ENCODE results near the gene TRAF6. TPM values are rescaled to one million over a fixed set of nuclear protein-coding genes. Genes with fewer than 3 reads are reported as not detected.
A peak's percentile ranks its signal among the peaks of the same experiment; 100 is the strongest.

The TRAF6 gene
- total RNA-seq, 5 donors from 2014 or later (not counting 1 experiment from before 2014, with no cell fraction given) = 17.3 to 26.0 (median 19.4) TPM

GRCh38 chr11:36465449-36466163 lies 44.5 kb downstream of the TRAF6 start:
- Mint-ChIP-seq H3K27me3 (peaks cover 0 to 3% of the 10 kb centered on the region in 2 donors), H3K4me3 (no peak overlapping the region), H3K4me1 (peaks cover 0 to 19% (median 9%) of the 10 kb centered on the region in 3 donors), H3K27ac (no peak overlapping the region), H3K36me3 (peaks cover 23% of the 10 kb centered on the region), H3K9me3 (no peaks in the 10 kb centered on the region)
- ATAC-seq (replicated peaks in 1 of 4) = no peak
- H3K4me3 ChIP-seq (ENCODE audit: control insufficient read depth in 1 of 2, extremely low read depth in 1 of 2, low read length in 1 of 2) = no peak overlapping the region
- H3K9me3 ChIP-seq = no peaks in the 10 kb centered on the region
- CTCF ChIA-PET = interaction anchor here in 1 of 2 donors (1.1 kb wide), 1 partner anchor 112 kb away, joined by 5 read pairs; no protein-coding TSS in a partner anchor
- WGBS (ENCODE audit: insufficient coverage) = no CpG with 5 or more reads among the region's 4 CpGs
- no peak for DNase-seq
- no peak overlapping the region for H3K27ac ChIP-seq (ENCODE audit: low read length)
- H3K36me3 ChIP-seq (ENCODE audit: control insufficient read depth in 2 of 2, extremely low read depth in 1 of 2, insufficient read depth in 1 of 2, low read length in 1 of 2) = peaks cover 0 to 19% of the 10 kb centered on the region in 2 donors
- no peaks in the 10 kb centered on the region for H3K27me3 ChIP-seq (replicated peaks in 1 of 2; ENCODE audit: control insufficient read depth in 2 of 2, extremely low read depth in 1 of 2, insufficient read depth in 2 of 2, low read length in 1 of 2)
- peaks cover 0 to 5% of the 10 kb centered on the region in 2 experiments for H3K4me1 ChIP-seq (ENCODE audit: control insufficient read depth in 1 of 2, extremely low read depth in 1 of 2, insufficient read depth in 2 of 2, low read length in 2 of 2)
- POLR2A ChIA-PET = interaction anchor here in 1 of 2 donors (0.7 kb wide), 1 partner anchor 74 kb away, joined by 3 read pairs; no protein-coding TSS in a partner anchor

DNA sequence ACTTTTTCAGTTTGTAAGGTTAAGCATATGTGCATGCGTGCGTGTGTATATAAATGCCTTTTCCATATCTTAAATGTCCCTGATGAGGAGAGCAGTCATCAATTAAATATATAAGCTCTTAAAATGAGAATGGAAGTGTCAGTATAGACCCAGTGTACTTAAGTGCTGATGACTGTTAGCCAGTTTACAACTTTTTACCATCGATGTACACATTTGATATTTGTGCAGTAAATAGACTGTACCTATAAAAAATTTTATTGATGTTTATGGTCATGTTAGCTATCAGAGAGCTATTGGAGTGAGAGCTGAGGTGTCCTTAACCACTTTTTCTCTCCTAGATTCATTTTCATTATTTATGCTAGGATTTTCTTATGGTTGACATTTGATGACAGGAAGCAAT lies 45.4 kb downstream of the TRAF6 start:
- WGBS (ENCODE audit: insufficient coverage) = no CpG with 5 or more reads among the region's 3 CpGs
- no peaks in the 10 kb centered on the region for H3K9me3 ChIP-seq
- no peak overlapping the region for H3K27ac Mint-ChIP-seq
- H3K36me3 Mint-ChIP-seq = peaks cover 23% of the 10 kb centered on the region
- no peaks in the 10 kb centered on the region for H3K9me3 Mint-ChIP-seq
- ChIA-PET CTCF (interaction anchor here in 1 of 2 donors (1.1 kb wide), 1 partner anchor 111 kb away, joined by 5 read pairs; no protein-coding TSS in a partner anchor), POLR2A (interaction anchor here in 1 of 2 donors (0.7 kb wide), 1 partner anchor 73 kb away, joined by 3 read pairs; no protein-coding TSS in a partner anchor)
- no peak overlapping the region for H3K4me3 Mint-ChIP-seq
- no peak for DNase-seq
- H3K27me3 ChIP-seq (replicated peaks in 1 of 2; ENCODE audit: control insufficient read depth in 2 of 2, extremely low read depth in 1 of 2, insufficient read depth in 2 of 2, low read length in 1 of 2) = no peaks in the 10 kb centered on the region
- H3K4me1 ChIP-seq (ENCODE audit: control insufficient read depth in 1 of 2, extremely low read depth in 1 of 2, insufficient read depth in 2 of 2, low read length in 2 of 2) = peaks cover 0 to 11% of the 10 kb centered on the region in 2 experiments
- no peak for ATAC-seq (replicated peaks in 1 of 4)
- no peak overlapping the region for H3K27ac ChIP-seq (ENCODE audit: low read length)
- peaks cover 0 to 22% of the 10 kb centered on the region in 2 donors for H3K36me3 ChIP-seq (ENCODE audit: control insufficient read depth in 2 of 2, extremely low read depth in 1 of 2, insufficient read depth in 1 of 2, low read length in 1 of 2)
- H3K4me3 ChIP-seq (ENCODE audit: control insufficient read depth in 1 of 2, extremely low read depth in 1 of 2, low read length in 1 of 2) = no peak overlapping the region
- peaks cover 3 to 25% (median 9%) of the 10 kb centered on the region in 3 donors for H3K4me1 Mint-ChIP-seq
- peaks cover 0 to 3% of the 10 kb centered on the region in 2 donors for H3K27me3 Mint-ChIP-seq

DNA sequence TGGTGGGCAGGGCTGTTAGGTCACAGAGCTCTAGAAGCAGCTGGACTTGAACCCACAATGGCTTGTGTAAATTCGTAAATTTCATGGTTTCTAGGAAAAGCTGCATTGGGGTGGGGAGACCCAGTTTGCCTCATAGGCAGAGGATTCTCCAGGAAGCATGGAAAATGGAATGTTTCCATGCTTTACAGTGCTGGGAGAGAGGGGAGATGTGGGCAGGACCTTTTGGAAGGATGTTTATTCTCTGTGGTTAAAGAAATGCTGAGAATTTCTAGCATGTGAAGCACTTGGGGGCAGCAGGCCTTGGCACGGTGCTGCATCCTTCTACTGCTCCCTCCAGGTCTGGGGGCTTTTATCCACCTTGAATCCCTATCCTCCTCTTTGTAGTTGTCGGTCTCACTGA lies 46.3 kb downstream of the TRAF6 start:
- Histone ChIP-seq H3K9me3 (no peaks in the 10 kb centered on the region), H3K27me3 (replicated peaks in 1 of 2; ENCODE audit: control insufficient read depth in 2 of 2, extremely low read depth in 1 of 2, insufficient read depth in 2 of 2, low read length in 1 of 2) (no peaks in the 10 kb centered on the region), H3K36me3 (ENCODE audit: control insufficient read depth in 2 of 2, extremely low read depth in 1 of 2, insufficient read depth in 1 of 2, low read length in 1 of 2) (peaks cover 0 to 22% of the 10 kb centered on the region in 2 donors), H3K4me3 (ENCODE audit: control insufficient read depth in 1 of 2, extremely low read depth in 1 of 2, low read length in 1 of 2) (no peak overlapping the region), H3K4me1 (ENCODE audit: control insufficient read depth in 1 of 2, extremely low read depth in 1 of 2, insufficient read depth in 2 of 2, low read length in 2 of 2) (peaks cover 0 to 18% of the 10 kb centered on the region in 2 experiments), H3K27ac (ENCODE audit: low read length) (no peak overlapping the region)
- no peak for DNase-seq
- ATAC-seq (replicated peaks in 1 of 4) = no peak
- CTCF ChIA-PET = no interaction called here
- no peaks in the 10 kb centered on the region for H3K9me3 Mint-ChIP-seq
- H3K4me3 Mint-ChIP-seq = no peak overlapping the region
- H3K4me1 Mint-ChIP-seq = peaks cover 3 to 26% (median 9%) of the 10 kb centered on the region in 3 donors
- POLR2A ChIA-PET = no interaction called here
- no peak overlapping the region for H3K27ac Mint-ChIP-seq
- peaks cover 0 to 3% of the 10 kb centered on the region in 2 donors for H3K27me3 Mint-ChIP-seq
- WGBS (ENCODE audit: insufficient coverage) = 92% methylated on average over 1 of the region's 3 CpGs
- peaks cover 23% of the 10 kb centered on the region for H3K36me3 Mint-ChIP-seq

- CTCF ChIA-PET = interaction anchor here in 1 of 2 donors (1.1 kb wide), 1 partner anchor 110 kb away, joined by 3 read pairs; no protein-coding TSS in a partner anchor
- WGBS (ENCODE audit: insufficient coverage) = 94% methylated on average over 15 of the region's 15 CpGs
Measured at GRCh38 chr11:36462321-36462720, 47.8 kb downstream of the TRAF6 start.

DNA sequence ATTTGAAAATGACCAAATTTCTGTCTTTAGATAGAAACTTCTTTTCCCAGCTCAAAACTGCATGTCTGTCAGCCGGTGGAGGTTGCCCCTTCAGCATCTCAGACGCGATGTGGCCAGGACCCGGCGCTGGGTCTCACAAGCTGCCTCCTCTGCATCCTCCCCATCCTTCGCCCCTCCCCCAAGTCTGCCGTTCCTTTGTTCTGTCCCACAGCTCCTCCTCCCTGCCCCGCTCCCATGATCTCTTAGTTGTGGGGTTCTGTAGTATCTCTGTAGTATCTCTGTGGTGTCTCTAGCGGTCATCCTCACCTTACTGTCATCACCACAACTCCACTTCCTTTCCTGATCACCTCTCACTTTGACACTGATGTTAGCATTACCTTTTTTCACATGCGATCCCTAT lies 49.9 kb downstream of the TRAF6 start:
- ChIA-PET CTCF (no interaction called here), POLR2A (interaction anchor here in 1 of 2 donors (0.6 kb wide), 2 partner anchors 18 to 88 kb away, joined by 3 to 4 read pairs; no protein-coding TSS in a partner anchor)
- peak in 1 of 4 experiments; percentile 20 for ATAC-seq (replicated peaks in 1 of 4)
- peaks cover 0 to 22% of the 10 kb centered on the region in 2 experiments for H3K4me1 ChIP-seq (ENCODE audit: control insufficient read depth in 1 of 2, extremely low read depth in 1 of 2, insufficient read depth in 2 of 2, low read length in 2 of 2)
- no peak overlapping the region for H3K27ac Mint-ChIP-seq
- no peak overlapping the region for H3K4me3 Mint-ChIP-seq
- no peak overlapping the region for H3K27ac ChIP-seq (ENCODE audit: low read length)
- no peaks in the 10 kb centered on the region for H3K9me3 Mint-ChIP-seq
- H3K4me3 ChIP-seq (ENCODE audit: control insufficient read depth in 1 of 2, extremely low read depth in 1 of 2, low read length in 1 of 2) = no peak overlapping the region
- peaks cover 0 to 44% of the 10 kb centered on the region in 2 donors for H3K36me3 ChIP-seq (ENCODE audit: control insufficient read depth in 2 of 2, extremely low read depth in 1 of 2, insufficient read depth in 1 of 2, low read length in 1 of 2)
- H3K36me3 Mint-ChIP-seq = peaks cover 17% of the 10 kb centered on the region
- peaks cover 0 to 21% (median 3%) of the 10 kb centered on the region in 3 donors for H3K4me1 Mint-ChIP-seq
- no peaks in the 10 kb centered on the region for H3K9me3 ChIP-seq
- DNase-seq = peak in 1 of 35 experiments; percentile 6
- no peaks in the 10 kb centered on the region for H3K27me3 ChIP-seq (replicated peaks in 1 of 2; ENCODE audit: control insufficient read depth in 2 of 2, extremely low read depth in 1 of 2, insufficient read depth in 2 of 2, low read length in 1 of 2)
- no CpG with 5 or more reads among the region's 10 CpGs for WGBS (ENCODE audit: insufficient coverage)
- peaks cover 0 to 3% of the 10 kb centered on the region in 2 donors for H3K27me3 Mint-ChIP-seq

More at GRCh38 chr11:36462321-36462720, 47.8 kb downstream of the TRAF6 start:
- Mint-ChIP-seq H3K4me3 (no peak overlapping the region), H3K27ac (no peak overlapping the region), H3K36me3 (peaks cover 23% of the 10 kb centered on the region), H3K27me3 (peaks cover 0 to 3% of the 10 kb centered on the region in 2 donors), H3K9me3 (no peaks in the 10 kb centered on the region), H3K4me1 (peaks cover 3 to 26% (median 3%) of the 10 kb centered on the region in 3 donors)
- no peak overlapping the region for H3K27ac ChIP-seq (ENCODE audit: low read length)
- POLR2A ChIA-PET = interaction anchor here in 1 of 2 donors (0.6 kb wide), 1 partner anchor 153 kb away, joined by 3 read pairs; no protein-coding TSS in a partner anchor
- H3K4me1 ChIP-seq (ENCODE audit: control insufficient read depth in 1 of 2, extremely low read depth in 1 of 2, insufficient read depth in 2 of 2, low read length in 2 of 2) = peaks cover 0 to 17% of the 10 kb centered on the region in 2 experiments
- no peak for DNase-seq
- H3K4me3 ChIP-seq (ENCODE audit: control insufficient read depth in 1 of 2, extremely low read depth in 1 of 2, low read length in 1 of 2) = no peak overlapping the region
- no peaks in the 10 kb centered on the region for H3K9me3 ChIP-seq
- ATAC-seq (replicated peaks in 1 of 4) = no peak
- no peaks in the 10 kb centered on the region for H3K27me3 ChIP-seq (replicated peaks in 1 of 2; ENCODE audit: control insufficient read depth in 2 of 2, extremely low read depth in 1 of 2, insufficient read depth in 2 of 2, low read length in 1 of 2)
- peaks cover 0 to 26% of the 10 kb centered on the region in 2 donors for H3K36me3 ChIP-seq (ENCODE audit: control insufficient read depth in 2 of 2, extremely low read depth in 1 of 2, insufficient read depth in 1 of 2, low read length in 1 of 2)

DNA sequence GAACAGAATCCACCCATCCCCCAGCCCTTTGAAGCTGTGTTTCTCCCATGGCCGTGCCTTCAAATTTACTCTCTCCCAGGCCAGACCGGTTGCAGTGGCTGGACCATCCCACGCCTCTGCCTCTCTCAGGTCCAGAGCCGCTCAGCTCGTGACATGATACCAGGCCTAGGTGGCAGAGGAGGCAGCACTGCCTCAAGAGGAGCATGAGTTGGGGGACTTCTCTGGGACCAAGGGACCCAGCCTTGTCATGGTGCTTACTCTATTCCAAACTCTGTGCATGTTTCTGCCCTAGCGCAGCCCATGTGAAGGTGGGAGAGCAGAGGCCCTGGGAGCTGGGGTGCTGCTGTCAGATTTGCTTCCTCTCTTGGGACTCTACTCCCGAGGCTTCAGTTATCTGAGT lies 51.0 kb downstream of the TRAF6 start:
- Mint-ChIP-seq H3K9me3 (no peaks in the 10 kb centered on the region), H3K27me3 (peaks cover 0 to 3% of the 10 kb centered on the region in 2 donors), H3K4me3 (no peak overlapping the region), H3K4me1 (peaks cover 0 to 18% (median 3%) of the 10 kb centered on the region in 3 donors), H3K36me3 (peaks cover 17% of the 10 kb centered on the region), H3K27ac (no peak overlapping the region)
- POLR2A ChIA-PET = no interaction called here
- H3K4me3 ChIP-seq (ENCODE audit: control insufficient read depth in 1 of 2, extremely low read depth in 1 of 2, low read length in 1 of 2) = no peak overlapping the region
- no peaks in the 10 kb centered on the region for H3K9me3 ChIP-seq
- H3K36me3 ChIP-seq (ENCODE audit: control insufficient read depth in 2 of 2, extremely low read depth in 1 of 2, insufficient read depth in 1 of 2, low read length in 1 of 2) = peaks cover 0 to 54% of the 10 kb centered on the region in 2 donors
- CTCF ChIA-PET = interaction anchor here in 1 of 2 donors (0.8 kb wide), 1 partner anchor 9 kb away, joined by 4 read pairs; no protein-coding TSS in a partner anchor
- H3K27ac ChIP-seq (ENCODE audit: low read length) = no peak overlapping the region
- H3K27me3 ChIP-seq (replicated peaks in 1 of 2; ENCODE audit: control insufficient read depth in 2 of 2, extremely low read depth in 1 of 2, insufficient read depth in 2 of 2, low read length in 1 of 2) = no peaks in the 10 kb centered on the region
- no peak for ATAC-seq (replicated peaks in 1 of 4)
- peaks cover 0 to 30% of the 10 kb centered on the region in 2 experiments for H3K4me1 ChIP-seq (ENCODE audit: control insufficient read depth in 1 of 2, extremely low read depth in 1 of 2, insufficient read depth in 2 of 2, low read length in 2 of 2)
- no peak for DNase-seq
- WGBS (ENCODE audit: insufficient coverage) = 98% methylated on average over 5 of the region's 7 CpGs

Data from T-cell (primary cell).